Measurements from ENCODE around the gene MOGAT1. TPM values are rescaled to one million over a fixed set of nuclear protein-coding genes. Genes with fewer than 3 reads are reported as not detected.

The MOGAT1 gene
- total and polyA plus RNA-seq, 9 of the 15 experiments (the other 6 are each of a cell fraction or from before 2014, with no cell fraction given), result not detected

GRCh38 chr2:222709191-222709891 is 37.9 kb downstream of the MOGAT1 start:
- 9% methylated on average over 12 of the region's 16 CpGs for WGBS (ENCODE audit: insufficient coverage, low coverage, missing lambda C conversion rate)
- no peaks in the 10 kb centered on the region for H3K36me3 ChIP-seq (ENCODE audit: control insufficient read depth, insufficient read depth, low read length)
- in situ Hi-C loops (cut with MboI) (no loop called here), intact Hi-C loops (cut with micrococcal nuclease) (loop anchor here (1.0 to 5.0 kb wide), 3 partner anchors 88 to 230 kb away; no protein-coding TSS in a partner anchor)
- H3K4me2 ChIP-seq (ENCODE audit: insufficient read depth, low read length), result peak overlapping the region; percentile 83
- H3K9me1 ChIP-seq (ENCODE audit: control insufficient read depth, insufficient read depth, low read length), result no peaks in the 10 kb centered on the region
- no peaks in the 10 kb centered on the region for H3K27me3 ChIP-seq (ENCODE audit: control insufficient read depth in 2 of 2, insufficient read depth in 2 of 2, low read length in 2 of 2)
- peak overlapping the region; percentile 87 for H2AFZ ChIP-seq (ENCODE audit: low read depth, low read length)
- no peaks in the 10 kb centered on the region for H3K79me2 ChIP-seq (ENCODE audit: control insufficient read depth, insufficient read depth, low read length)
- ChIA-PET POLR2A (interaction anchor here (0.6 to 1.4 kb wide), 6 partner anchors 96 to 1710 kb away, joined by 3 to 6 read pairs (median 3); no protein-coding TSS in a partner anchor), CTCF (ENCODE audit: low intra/inter-chr PET ratio) (interaction anchor here (1.4 to 1.7 kb wide), 2 partner anchors 152 to 230 kb away, joined by 5 to 10 read pairs; partner anchors contain the start of gene ACSL3)
- peak overlapping the region; percentile 4; the same call in 1 of the 2 replicates for H3K4me3 ChIP-seq
- ATAC-seq, result peak; percentile 95
- peak; percentile 98 for FAIRE-seq
- peaks cover 0 to 3% of the 10 kb centered on the region in 2 experiments; a peak in 2 of 5 replicates for H3K4me1 ChIP-seq (replicated peaks in 1 of 2; ENCODE audit: control insufficient read depth in 2 of 2, insufficient read depth in 2 of 2, low read length in 2 of 2)
- H3K27ac ChIP-seq (ENCODE audit: extremely low read depth, low read depth, low read length), result peak overlapping the region; percentile 77
- no peaks in the 10 kb centered on the region for H3K9me3 ChIP-seq (replicated peaks; ENCODE audit: control insufficient read depth, insufficient read depth, low read depth, low read length)
- no peaks in the 10 kb centered on the region for H4K20me1 ChIP-seq (replicated peaks; ENCODE audit: control insufficient read depth, insufficient read depth, low read length)
- peak overlapping the region; percentile 60 to 71; a peak in 3 of 4 replicates for H3K9ac ChIP-seq (ENCODE audit: insufficient read depth in 1 of 2, low read depth in 2 of 2, low read length in 2 of 2)
- DNase-seq (ENCODE audit: extremely low read depth in 1 of 4, low spot score in 3 of 4), result peak; percentile 65 to 83 (median 74)
- no TSS peak for BruUV-seq (replicated peaks)
- TF ChIP-seq RBM15 (IDR thresholded peaks at IDR 0.05; ENCODE audit: insufficient read depth, low read length) (no peak), RBM25 (IDR thresholded peaks at IDR 0.05; ENCODE audit: low read depth, low read length, severe bottlenecking) (no peak), HMG20B (CRISPR knock-in tag; IDR thresholded peaks at IDR 0.05) (no peak), SRSF1 (IDR thresholded peaks at IDR 0.05; ENCODE audit: low read depth, low read length) (no peak), PHB (CRISPR knock-in tag; IDR thresholded peaks at IDR 0.05) (no peak), ZBTB34 (CRISPR knock-in tag; IDR thresholded peaks at IDR 0.05) (no peak), YBX1 (IDR thresholded peaks at IDR 0.05) (no peak), RBBP5 (IDR thresholded peaks at IDR 0.05; ENCODE audit: borderline replicate concordance, insufficient read depth, low read length, poor library complexity, severe bottlenecking) (no peak), RB1 (IDR thresholded peaks at IDR 0.05; ENCODE audit: low read depth) (no peak), MYNN (IDR thresholded peaks at IDR 0.05) (0 out of 2 replicates have a peak, but pooled peaks have one; percentile 32), MYNN (CRISPR knock-in tag; IDR thresholded peaks at IDR 0.05) (no peak), SNRNP70 (optimal IDR thresholded peaks at IDR 0.05; ENCODE audit: low read depth, low read length) (no peak), MXI1 (IDR thresholded peaks at IDR 0.05; ENCODE audit: low read depth, low read length) (no peak), ZEB2 (IDR thresholded peaks at IDR 0.05) (no peak)
- TF ChIP-seq, protein P1, sequence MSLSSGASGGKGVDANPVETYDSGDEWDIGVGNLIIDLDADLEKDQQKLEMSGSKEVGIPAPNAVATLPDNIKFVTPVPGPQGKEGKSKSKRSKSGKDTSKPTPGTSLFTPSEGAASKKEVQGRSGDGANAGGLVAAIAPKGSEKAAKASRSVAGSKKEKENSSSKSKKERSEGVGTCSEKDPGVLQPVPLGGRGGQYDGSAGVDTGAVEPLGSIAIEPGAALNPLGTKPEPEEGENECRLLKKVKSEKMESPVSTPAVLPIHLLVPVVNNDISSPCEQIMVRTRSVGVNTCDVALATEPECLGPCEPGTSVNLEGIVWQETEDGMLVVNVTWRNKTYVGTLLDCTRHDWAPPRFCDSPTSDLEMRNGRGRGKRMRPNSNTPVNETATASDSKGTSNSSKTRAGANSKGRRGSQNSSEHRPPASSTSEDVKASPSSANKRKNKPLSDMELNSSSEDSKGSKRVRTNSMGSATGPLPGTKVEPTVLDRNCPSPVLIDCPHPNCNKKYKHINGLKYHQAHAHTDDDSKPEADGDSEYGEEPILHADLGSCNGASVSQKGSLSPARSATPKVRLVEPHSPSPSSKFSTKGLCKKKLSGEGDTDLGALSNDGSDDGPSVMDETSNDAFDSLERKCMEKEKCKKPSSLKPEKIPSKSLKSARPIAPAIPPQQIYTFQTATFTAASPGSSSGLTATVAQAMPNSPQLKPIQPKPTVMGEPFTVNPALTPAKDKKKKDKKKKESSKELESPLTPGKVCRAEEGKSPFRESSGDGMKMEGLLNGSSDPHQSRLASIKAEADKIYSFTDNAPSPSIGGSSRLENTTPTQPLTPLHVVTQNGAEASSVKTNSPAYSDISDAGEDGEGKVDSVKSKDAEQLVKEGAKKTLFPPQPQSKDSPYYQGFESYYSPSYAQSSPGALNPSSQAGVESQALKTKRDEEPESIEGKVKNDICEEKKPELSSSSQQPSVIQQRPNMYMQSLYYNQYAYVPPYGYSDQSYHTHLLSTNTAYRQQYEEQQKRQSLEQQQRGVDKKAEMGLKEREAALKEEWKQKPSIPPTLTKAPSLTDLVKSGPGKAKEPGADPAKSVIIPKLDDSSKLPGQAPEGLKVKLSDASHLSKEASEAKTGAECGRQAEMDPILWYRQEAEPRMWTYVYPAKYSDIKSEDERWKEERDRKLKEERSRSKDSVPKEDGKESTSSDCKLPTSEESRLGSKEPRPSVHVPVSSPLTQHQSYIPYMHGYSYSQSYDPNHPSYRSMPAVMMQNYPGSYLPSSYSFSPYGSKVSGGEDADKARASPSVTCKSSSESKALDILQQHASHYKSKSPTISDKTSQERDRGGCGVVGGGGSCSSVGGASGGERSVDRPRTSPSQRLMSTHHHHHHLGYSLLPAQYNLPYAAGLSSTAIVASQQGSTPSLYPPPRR (CRISPR knock-in tag; IDR thresholded peaks at IDR 0.05; ENCODE audit: borderline replicate concordance), result no peak
- TF ChIP-seq, protein P2, sequence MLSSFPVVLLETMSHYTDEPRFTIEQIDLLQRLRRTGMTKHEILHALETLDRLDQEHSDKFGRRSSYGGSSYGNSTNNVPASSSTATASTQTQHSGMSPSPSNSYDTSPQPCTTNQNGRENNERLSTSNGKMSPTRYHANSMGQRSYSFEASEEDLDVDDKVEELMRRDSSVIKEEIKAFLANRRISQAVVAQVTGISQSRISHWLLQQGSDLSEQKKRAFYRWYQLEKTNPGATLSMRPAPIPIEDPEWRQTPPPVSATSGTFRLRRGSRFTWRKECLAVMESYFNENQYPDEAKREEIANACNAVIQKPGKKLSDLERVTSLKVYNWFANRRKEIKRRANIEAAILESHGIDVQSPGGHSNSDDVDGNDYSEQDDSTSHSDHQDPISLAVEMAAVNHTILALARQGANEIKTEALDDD (IDR thresholded peaks at IDR 0.05), result no peak
